Testis (tissue), 2 donors: ENCODE data around the gene MBP.

Source experiments
- POLR2A ChIP-seq: fragments of 450-650 bp; IDR thresholded peaks from one replicate; pipeline ENCODE4 v1.6.1; 2017; ENCODE audit warnings: antibody characterized with exemption, mild to moderate bottlenecking, moderate library complexity
- TF ChIP-seq, protein P1 (sequence below), 3 experiments: fragments of 450-650 bp in 2 of 3; fragments of 200-600 bp in 1 of 3; sonication (generic) in 1 of 3; IDR thresholded peaks; one replicate each; pipeline ENCODE4 v1.5.1; 2016 to 2019; ENCODE audit warnings: antibody characterized with exemption in 3 of 3, mild to moderate bottlenecking in 2 of 3, moderate library complexity in 1 of 3

DNA sequence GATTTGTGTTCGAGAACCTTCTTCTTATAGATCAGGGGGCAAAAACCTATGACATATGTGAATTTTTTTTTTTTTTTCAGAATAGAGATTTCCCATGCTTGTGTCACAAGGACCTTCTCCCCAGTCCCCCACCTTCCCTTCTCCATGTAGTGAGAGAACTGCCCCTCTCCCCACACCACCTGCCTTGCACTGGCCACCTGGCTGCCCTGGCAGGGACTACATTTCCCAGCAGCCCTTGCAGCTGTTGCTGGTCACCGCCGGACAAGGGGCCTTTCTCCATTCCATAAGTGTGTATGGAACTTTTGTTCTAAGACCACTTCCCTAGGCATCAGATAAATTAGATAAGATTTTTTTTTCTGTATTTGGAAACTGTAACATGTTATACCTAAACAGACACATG, 22.2 kb downstream of the MBP start:
- TF ChIP-seq, protein P1, sequence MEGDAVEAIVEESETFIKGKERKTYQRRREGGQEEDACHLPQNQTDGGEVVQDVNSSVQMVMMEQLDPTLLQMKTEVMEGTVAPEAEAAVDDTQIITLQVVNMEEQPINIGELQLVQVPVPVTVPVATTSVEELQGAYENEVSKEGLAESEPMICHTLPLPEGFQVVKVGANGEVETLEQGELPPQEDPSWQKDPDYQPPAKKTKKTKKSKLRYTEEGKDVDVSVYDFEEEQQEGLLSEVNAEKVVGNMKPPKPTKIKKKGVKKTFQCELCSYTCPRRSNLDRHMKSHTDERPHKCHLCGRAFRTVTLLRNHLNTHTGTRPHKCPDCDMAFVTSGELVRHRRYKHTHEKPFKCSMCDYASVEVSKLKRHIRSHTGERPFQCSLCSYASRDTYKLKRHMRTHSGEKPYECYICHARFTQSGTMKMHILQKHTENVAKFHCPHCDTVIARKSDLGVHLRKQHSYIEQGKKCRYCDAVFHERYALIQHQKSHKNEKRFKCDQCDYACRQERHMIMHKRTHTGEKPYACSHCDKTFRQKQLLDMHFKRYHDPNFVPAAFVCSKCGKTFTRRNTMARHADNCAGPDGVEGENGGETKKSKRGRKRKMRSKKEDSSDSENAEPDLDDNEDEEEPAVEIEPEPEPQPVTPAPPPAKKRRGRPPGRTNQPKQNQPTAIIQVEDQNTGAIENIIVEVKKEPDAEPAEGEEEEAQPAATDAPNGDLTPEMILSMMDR (IDR thresholded peaks at IDR 0.05) = peak in 1 of 3 experiments; percentile 5
- no peak for TF ChIP-seq POLR2A
